ENCODE results near the gene AKR1A1.

The AKR1A1 gene

GRCh38 chr1:45551684-45552083, 1.1 kb downstream of the AKR1A1 start:
- H3K36me3 ChIP-seq (ENCODE audit: control insufficient read depth in 1 of 2, insufficient read depth in 2 of 2, low read length in 2 of 2): peaks cover 8 to 12% of the 10 kb centered on the region in 2 donors
- H3K27me3 ChIP-seq (ENCODE audit: low read depth, low read length): no peaks in the 10 kb centered on the region
- no peaks in the 10 kb centered on the region for H3K9me3 ChIP-seq (ENCODE audit: control insufficient read depth in 1 of 2, low read length in 2 of 2)
- H3K4me1 ChIP-seq (ENCODE audit: control insufficient read depth in 1 of 2, insufficient read depth in 2 of 2, low read length in 2 of 2): peaks cover 0 to 18% of the 10 kb centered on the region in 2 donors
- peak overlapping the region; percentile 86 to 92 for H3K4me3 ChIP-seq (ENCODE audit: low read depth in 1 of 2, low read length in 2 of 2)
- H3K27ac ChIP-seq (ENCODE audit: low read length): peak overlapping the region; percentile 94

- H3K36me3 ChIP-seq (ENCODE audit: control insufficient read depth in 1 of 2, insufficient read depth in 2 of 2, low read length in 2 of 2): peaks cover 8 to 12% of the 10 kb centered on the region in 2 donors
- peaks cover 0 to 19% of the 10 kb centered on the region in 2 donors for H3K4me1 ChIP-seq (ENCODE audit: control insufficient read depth in 1 of 2, insufficient read depth in 2 of 2, low read length in 2 of 2)
- H3K9me3 ChIP-seq (ENCODE audit: control insufficient read depth in 1 of 2, low read length in 2 of 2): no peaks in the 10 kb centered on the region
- peak overlapping the region in 1 of 2 donors; percentile 86 for H3K4me3 ChIP-seq (ENCODE audit: low read depth in 1 of 2, low read length in 2 of 2)
- H3K27ac ChIP-seq (ENCODE audit: low read length): peak overlapping the region; percentile 5
- H3K27me3 ChIP-seq (ENCODE audit: low read depth, low read length): no peaks in the 10 kb centered on the region
Observed at GRCh38 chr1:45552331-45552730, 1.7 kb downstream of the AKR1A1 start.

- H3K4me3 ChIP-seq (ENCODE audit: low read depth in 1 of 2, low read length in 2 of 2): no peak overlapping the region
- H3K36me3 ChIP-seq (ENCODE audit: control insufficient read depth in 1 of 2, insufficient read depth in 2 of 2, low read length in 2 of 2): peaks cover 8 to 12% of the 10 kb centered on the region in 2 donors
- no peaks in the 10 kb centered on the region for H3K9me3 ChIP-seq (ENCODE audit: control insufficient read depth in 1 of 2, low read length in 2 of 2)
- peaks cover 0 to 24% of the 10 kb centered on the region in 2 donors for H3K4me1 ChIP-seq (ENCODE audit: control insufficient read depth in 1 of 2, insufficient read depth in 2 of 2, low read length in 2 of 2)
- H3K27ac ChIP-seq (ENCODE audit: low read length): no peak overlapping the region
- H3K27me3 ChIP-seq (ENCODE audit: low read depth, low read length): no peaks in the 10 kb centered on the region
Observed at GRCh38 chr1:45554198-45554597, 3.6 kb downstream of the AKR1A1 start.

- Histone ChIP-seq H3K4me1 (ENCODE audit: control insufficient read depth in 1 of 2, insufficient read depth in 2 of 2, low read length in 2 of 2) (peaks cover 0 to 8% of the 10 kb centered on the region in 2 donors), H3K27me3 (ENCODE audit: low read depth, low read length) (no peaks in the 10 kb centered on the region), H3K9me3 (ENCODE audit: control insufficient read depth in 1 of 2, low read length in 2 of 2) (no peaks in the 10 kb centered on the region), H3K27ac (ENCODE audit: low read length) (peak overlapping the region; percentile 6), H3K36me3 (ENCODE audit: control insufficient read depth in 1 of 2, insufficient read depth in 2 of 2, low read length in 2 of 2) (peaks cover 15 to 21% of the 10 kb centered on the region in 2 donors), H3K4me3 (ENCODE audit: low read depth in 1 of 2, low read length in 2 of 2) (no peak overlapping the region)
Observed at GRCh38 chr1:45557422-45557944, 6.9 kb downstream of the AKR1A1 start.

- H3K36me3 ChIP-seq (ENCODE audit: control insufficient read depth in 1 of 2, insufficient read depth in 2 of 2, low read length in 2 of 2): peaks cover 35 to 39% of the 10 kb centered on the region in 2 donors
- no peak overlapping the region for H3K27ac ChIP-seq (ENCODE audit: low read length)
- H3K9me3 ChIP-seq (ENCODE audit: control insufficient read depth in 1 of 2, low read length in 2 of 2): no peaks in the 10 kb centered on the region
Observed at GRCh38 chr1:45563843-45564242, 13.2 kb downstream of the AKR1A1 start.

GRCh38 chr1:45566722-45567121, 16.1 kb downstream of the AKR1A1 start:
- H3K4me3 ChIP-seq (ENCODE audit: low read depth in 1 of 2, low read length in 2 of 2): no peak overlapping the region
- no peaks in the 10 kb centered on the region for H3K9me3 ChIP-seq (ENCODE audit: control insufficient read depth in 1 of 2, low read length in 2 of 2)
- H3K27ac ChIP-seq (ENCODE audit: low read length): no peak overlapping the region
- peaks cover 34 to 44% of the 10 kb centered on the region in 2 donors for H3K36me3 ChIP-seq (ENCODE audit: control insufficient read depth in 1 of 2, insufficient read depth in 2 of 2, low read length in 2 of 2)
- peaks cover 0 to 11% of the 10 kb centered on the region in 2 donors for H3K4me1 ChIP-seq (ENCODE audit: control insufficient read depth in 1 of 2, insufficient read depth in 2 of 2, low read length in 2 of 2)
- H3K27me3 ChIP-seq (ENCODE audit: low read depth, low read length): no peaks in the 10 kb centered on the region

More at GRCh38 chr1:45563843-45564242, 13.2 kb downstream of the AKR1A1 start:
- Histone ChIP-seq H3K27me3 (ENCODE audit: low read depth, low read length) (no peaks in the 10 kb centered on the region), H3K4me1 (ENCODE audit: control insufficient read depth in 1 of 2, insufficient read depth in 2 of 2, low read length in 2 of 2) (peaks cover 0 to 11% of the 10 kb centered on the region in 2 donors), H3K4me3 (ENCODE audit: low read depth in 1 of 2, low read length in 2 of 2) (no peak overlapping the region)

GRCh38 chr1:45567911-45568310, 17.3 kb downstream of the AKR1A1 start:
- peaks cover 31 to 40% of the 10 kb centered on the region in 2 donors for H3K36me3 ChIP-seq (ENCODE audit: control insufficient read depth in 1 of 2, insufficient read depth in 2 of 2, low read length in 2 of 2)
- H3K27ac ChIP-seq (ENCODE audit: low read length): no peak overlapping the region
- H3K4me3 ChIP-seq (ENCODE audit: low read depth in 1 of 2, low read length in 2 of 2): no peak overlapping the region
- H3K9me3 ChIP-seq (ENCODE audit: control insufficient read depth in 1 of 2, low read length in 2 of 2): no peaks in the 10 kb centered on the region
- H3K4me1 ChIP-seq (ENCODE audit: control insufficient read depth in 1 of 2, insufficient read depth in 2 of 2, low read length in 2 of 2): peaks cover 0 to 11% of the 10 kb centered on the region in 2 donors
- no peaks in the 10 kb centered on the region for H3K27me3 ChIP-seq (ENCODE audit: low read depth, low read length)

- Histone ChIP-seq H3K27ac (ENCODE audit: low read length) (no peak overlapping the region), H3K4me3 (ENCODE audit: low read depth in 1 of 2, low read length in 2 of 2) (no peak overlapping the region), H3K36me3 (ENCODE audit: control insufficient read depth in 1 of 2, insufficient read depth in 2 of 2, low read length in 2 of 2) (peaks cover 31 to 40% of the 10 kb centered on the region in 2 donors), H3K4me1 (ENCODE audit: control insufficient read depth in 1 of 2, insufficient read depth in 2 of 2, low read length in 2 of 2) (peaks cover 0 to 11% of the 10 kb centered on the region in 2 donors), H3K27me3 (ENCODE audit: low read depth, low read length) (no peaks in the 10 kb centered on the region), H3K9me3 (ENCODE audit: control insufficient read depth in 1 of 2, low read length in 2 of 2) (no peaks in the 10 kb centered on the region)
Observed at GRCh38 chr1:45568421-45568820, 17.8 kb downstream of the AKR1A1 start.

GRCh38 chr1:45569571-45569961, 18.9 kb downstream of the AKR1A1 start:
- Histone ChIP-seq H3K36me3 (ENCODE audit: control insufficient read depth in 1 of 2, insufficient read depth in 2 of 2, low read length in 2 of 2) (peaks cover 24 to 34% of the 10 kb centered on the region in 2 donors), H3K4me3 (ENCODE audit: low read depth in 1 of 2, low read length in 2 of 2) (no peak overlapping the region), H3K27me3 (ENCODE audit: low read depth, low read length) (no peaks in the 10 kb centered on the region), H3K27ac (ENCODE audit: low read length) (no peak overlapping the region), H3K4me1 (ENCODE audit: control insufficient read depth in 1 of 2, insufficient read depth in 2 of 2, low read length in 2 of 2) (peaks cover 0 to 11% of the 10 kb centered on the region in 2 donors), H3K9me3 (ENCODE audit: control insufficient read depth in 1 of 2, low read length in 2 of 2) (no peaks in the 10 kb centered on the region)

- peaks cover 0 to 11% of the 10 kb centered on the region in 2 donors for H3K4me1 ChIP-seq (ENCODE audit: control insufficient read depth in 1 of 2, insufficient read depth in 2 of 2, low read length in 2 of 2)
- H3K9me3 ChIP-seq (ENCODE audit: control insufficient read depth in 1 of 2, low read length in 2 of 2): no peaks in the 10 kb centered on the region
- H3K4me3 ChIP-seq (ENCODE audit: low read depth in 1 of 2, low read length in 2 of 2): no peak overlapping the region
- H3K27ac ChIP-seq (ENCODE audit: low read length): no peak overlapping the region
- peaks cover 24 to 34% of the 10 kb centered on the region in 2 donors for H3K36me3 ChIP-seq (ENCODE audit: control insufficient read depth in 1 of 2, insufficient read depth in 2 of 2, low read length in 2 of 2)
- no peaks in the 10 kb centered on the region for H3K27me3 ChIP-seq (ENCODE audit: low read depth, low read length)
Observed at GRCh38 chr1:45569962-45570581, 19.4 kb downstream of the AKR1A1 start.

- Histone ChIP-seq H3K36me3 (ENCODE audit: control insufficient read depth in 1 of 2, insufficient read depth in 2 of 2, low read length in 2 of 2) (peaks cover 24 to 34% of the 10 kb centered on the region in 2 donors), H3K27me3 (ENCODE audit: low read depth, low read length) (no peaks in the 10 kb centered on the region), H3K4me1 (ENCODE audit: control insufficient read depth in 1 of 2, insufficient read depth in 2 of 2, low read length in 2 of 2) (peaks cover 0 to 11% of the 10 kb centered on the region in 2 donors), H3K27ac (ENCODE audit: low read length) (no peak overlapping the region), H3K9me3 (ENCODE audit: control insufficient read depth in 1 of 2, low read length in 2 of 2) (no peaks in the 10 kb centered on the region), H3K4me3 (ENCODE audit: low read depth in 1 of 2, low read length in 2 of 2) (no peak overlapping the region)
Observed at GRCh38 chr1:45570631-45571030, 20.0 kb downstream of the AKR1A1 start.

Measured in muscle layer of duodenum (tissue), 2 donors.